IMR-90 (cell line): ENCODE data around the gene UBAP2L. TPM values are rescaled to one million over a fixed set of nuclear protein-coding genes. Genes with fewer than 3 reads are reported as not detected.

ENCODE experiments used
- ATAC-seq: fragments of 200-7000 bp; cut with Tn5 transposase; 2 replicates; pipeline ENCODE4 v1.9.1; 2020; ENCODE audit warnings: low read depth, mild to moderate bottlenecking, moderate library complexity
- BruUV-seq: library from RNA; stranded (reverse); fragments of 400-500 nt; replicated peaks from 2 replicates; lab custom pipeline; 2021; lab: Mats Ljungman, UMichigan
- CTCF ChIA-PET: fragments of 300-600 bp; formaldehyde crosslinking; extraction: SDS; loops from one replicate; lab custom pipeline; 2021; ENCODE audit warnings: antibody characterized with exemption; lab: Yijun Ruan, JAX
- POLR2A ChIA-PET: fragments of 300-600 bp; sonication (Branson Sonifier 250); formaldehyde crosslinking; loops from one replicate; lab custom pipeline; 2022; ENCODE audit warnings: antibody characterized with exemption; ENCODE audit not compliant: unreplicated experiment; lab: Charles Lee
- DNase-seq: peaks from one replicate; pipeline ENCODE4 v3.0.0; 2013
- H2AFZ ChIP-seq: replicated peaks from 2 replicates; pipeline ENCODE3; 2013; ENCODE audit warnings: low read length, mild to moderate bottlenecking; ENCODE audit not compliant: poor library complexity
- H2AK5ac ChIP-seq: 2 replicates; pipeline ENCODE4 v1.6.1; 2013; ENCODE audit warnings: low read depth, low read length, inconsistent platforms
- H2AK9ac ChIP-seq: replicated peaks from 2 replicates; pipeline ENCODE3; 2013; ENCODE audit warnings: mild to moderate bottlenecking, low read depth, low read length, moderate library complexity; ENCODE audit not compliant: poor library complexity
- H2BK120ac ChIP-seq: 2 replicates; pipeline ENCODE4 v1.6.1; 2013; ENCODE audit warnings: low read depth, low read length, inconsistent platforms
- H2BK15ac ChIP-seq: 3 replicates; pipeline ENCODE4 v1.6.1; 2013; ENCODE audit warnings: low read depth, low read length, inconsistent platforms
- H2BK20ac ChIP-seq: 2 replicates; pipeline ENCODE4 v1.6.1; 2013; ENCODE audit warnings: low read depth, mild to moderate bottlenecking, inconsistent platforms, low read length, moderate library complexity
- H2BK5ac ChIP-seq: 2 replicates; pipeline ENCODE4 v1.6.1; 2013; ENCODE audit warnings: mild to moderate bottlenecking, low read depth, low read length, inconsistent platforms; ENCODE audit not compliant: poor library complexity, severe bottlenecking
- H3K14ac ChIP-seq: replicated peaks from 2 replicates; pipeline ENCODE4 v1.6.1; 2013; ENCODE audit warnings: low read depth, low read length, inconsistent platforms
- H3K18ac ChIP-seq: 2 replicates; pipeline ENCODE4 v1.6.1; 2013; ENCODE audit warnings: low read depth, low read length, control low read depth
- H3K23ac ChIP-seq: 2 replicates; pipeline ENCODE4 v1.6.1; 2013; ENCODE audit warnings: low read depth, low read length, inconsistent platforms
- H3K27ac ChIP-seq: 2 replicates; pipeline ENCODE4 v1.5.1; 2013; ENCODE audit warnings: mild to moderate bottlenecking, control low read depth, low read length; ENCODE audit not compliant: insufficient read depth
- H3K27me3 ChIP-seq: 2 replicates; pipeline ENCODE4 v1.6.1; 2013; ENCODE audit warnings: low read length; ENCODE audit not compliant: control insufficient read depth, insufficient read depth
- H3K36me3 ChIP-seq: 2 replicates; pipeline ENCODE4 v1.6.1; 2013; ENCODE audit warnings: low read length, mixed read lengths; ENCODE audit not compliant: control insufficient read depth, insufficient read depth
- H3K4ac ChIP-seq: 2 replicates; pipeline ENCODE4 v1.6.1; 2013; ENCODE audit warnings: low read depth, low read length, inconsistent platforms
- H3K4me1 ChIP-seq: 2 replicates; pipeline ENCODE4 v1.6.1; 2013; ENCODE audit warnings: low read length, mixed read lengths; ENCODE audit not compliant: control insufficient read depth, insufficient read depth
- H3K4me2 ChIP-seq: 2 replicates; pipeline ENCODE4 v1.6.1; 2013; ENCODE audit warnings: low read depth, mild to moderate bottlenecking, control low read depth, low read length, moderate library complexity
- H3K4me3 ChIP-seq: 2 replicates; pipeline ENCODE4 v1.5.1; 2013; ENCODE audit warnings: low read depth, mild to moderate bottlenecking, control low read depth, low read length, moderate library complexity; ENCODE audit not compliant: insufficient read depth
- H3K56ac ChIP-seq: 2 replicates; pipeline ENCODE4 v1.6.1; 2013; ENCODE audit warnings: low read length, inconsistent platforms; ENCODE audit not compliant: insufficient read depth; ENCODE audit errors: extremely low read depth
- H3K79me1 ChIP-seq, 2 experiments: 2 replicates each; pipeline ENCODE4 v1.6.1; 2013; ENCODE audit warnings: low read length in 2 of 2, inconsistent platforms in 1 of 2, low read depth in 1 of 2
- H3K9ac ChIP-seq: 2 replicates; pipeline ENCODE4 v1.6.1; 2013; ENCODE audit warnings: low read depth, low read length, control low read depth
- H3K9me1 ChIP-seq: 2 replicates; pipeline ENCODE4 v1.6.1; 2013; ENCODE audit warnings: low read length, inconsistent platforms; ENCODE audit not compliant: insufficient read depth
- H3K9me3 ChIP-seq: 2 replicates; pipeline ENCODE4 v1.6.1; 2013; ENCODE audit warnings: low read length; ENCODE audit not compliant: control insufficient read depth, insufficient read depth
- H4K20me1 ChIP-seq: 2 replicates; pipeline ENCODE4 v1.6.1; 2013; ENCODE audit warnings: low read length, inconsistent platforms; ENCODE audit not compliant: insufficient read depth
- H4K5ac ChIP-seq: 2 replicates; pipeline ENCODE4 v1.6.1; 2013; ENCODE audit warnings: mild to moderate bottlenecking, low read depth, low read length, control low read depth
- H4K8ac ChIP-seq, 2 experiments: 2 replicates each; pipeline ENCODE4 v1.6.1; 2013; ENCODE audit warnings: low read depth in 2 of 2, low read length in 2 of 2, control low read depth in 1 of 2, inconsistent platforms in 1 of 2
- H4K91ac ChIP-seq: 2 replicates; pipeline ENCODE4 v1.6.1; 2013; ENCODE audit warnings: low read depth, low read length, inconsistent platforms; ENCODE audit not compliant: insufficient read depth
- BHLHE40 ChIP-seq: fragments of 150-350 bp; IDR thresholded peaks from 2 replicates; pipeline ENCODE4 v1.6.1; 2016; ENCODE audit warnings: mild to moderate bottlenecking, low read depth, low read length
- CEBPB ChIP-seq: IDR thresholded peaks from 2 replicates; pipeline ENCODE4 v1.6.1; 2012; ENCODE audit warnings: low read depth, low read length, improper control_type of control experiment
- CHD1 ChIP-seq: IDR thresholded peaks from 2 replicates; pipeline ENCODE4 v1.6.1; 2012; ENCODE audit warnings: low read depth, low read length, improper control_type of control experiment
- CTCF ChIP-seq: conservative IDR thresholded peaks from 2 replicates; pipeline ENCODE4 v1.5.1; 2012; ENCODE audit warnings: mild to moderate bottlenecking, low read depth, low read length, improper control_type of control experiment
- ELK1 ChIP-seq: fragments of 150-350 bp; IDR thresholded peaks from 2 replicates; pipeline ENCODE4 v1.6.1; 2016; ENCODE audit warnings: low read depth, mild to moderate bottlenecking, low read length, moderate library complexity, borderline replicate concordance
- FOS ChIP-seq: fragments of 150-350 bp; IDR thresholded peaks from 2 replicates; pipeline ENCODE4 v1.6.1; 2016; ENCODE audit warnings: low read depth, low read length
- MAFK ChIP-seq: IDR thresholded peaks from 2 replicates; pipeline ENCODE4 v1.6.1; 2012; ENCODE audit warnings: low read depth, low read length, improper control_type of control experiment
- MAZ ChIP-seq: IDR thresholded peaks from 2 replicates; pipeline ENCODE4 v1.6.1; 2012; ENCODE audit warnings: low read depth, mild to moderate bottlenecking, low read length, improper control_type of control experiment, moderate library complexity, borderline replicate concordance
- MXI1 ChIP-seq: IDR thresholded peaks from 2 replicates; pipeline ENCODE4 v1.6.1; 2012; ENCODE audit warnings: low read depth, mild to moderate bottlenecking, low read length, moderate library complexity, borderline replicate concordance
- NFE2L2 ChIP-seq: fragments of 150-350 bp; IDR thresholded peaks from 2 replicates; pipeline ENCODE4 v1.6.1; 2016; ENCODE audit warnings: low read depth, mild to moderate bottlenecking, low read length
- POLR2A ChIP-seq: IDR thresholded peaks from 2 replicates; pipeline ENCODE4 v1.6.1; 2012; ENCODE audit warnings: mild to moderate bottlenecking, low read depth, low read length
- RAD21 ChIP-seq: IDR thresholded peaks from 2 replicates; pipeline ENCODE4 v1.6.1; 2012; ENCODE audit warnings: low read length, improper control_type of control experiment
- RCOR1 ChIP-seq: IDR thresholded peaks from 2 replicates; pipeline ENCODE4 v1.6.1; 2012; ENCODE audit warnings: mild to moderate bottlenecking, low read length, improper control_type of control experiment; ENCODE audit not compliant: insufficient replicate concordance
- RFX5 ChIP-seq: IDR thresholded peaks from 2 replicates; pipeline ENCODE4 v1.8.0; 2012; ENCODE audit warnings: low read depth, mild to moderate bottlenecking, low read length, moderate library complexity
- SMC3 ChIP-seq: fragments of 150-350 bp; IDR thresholded peaks from 2 replicates; pipeline ENCODE4 v1.6.1; 2016; ENCODE audit warnings: low read depth, mild to moderate bottlenecking, antibody characterized with exemption, low read length, moderate library complexity
- USF2 ChIP-seq: fragments of 150-350 bp; IDR thresholded peaks from 2 replicates; pipeline ENCODE4 v1.6.1; 2017; ENCODE audit warnings: mild to moderate bottlenecking, antibody characterized with exemption, low read length, low read depth
- WGBS, 2 experiments: methylation state at CpG; one replicate each; pipeline versions ENCODE4 v1.1.5 to v1.1.7; 2013; ENCODE audit warnings: missing lambda C conversion rate in 2 of 2; ENCODE audit not compliant: insufficient read length in 1 of 2; ENCODE audit errors: extremely low coverage in 2 of 2; 5-methylcytosine and 5-hydroxymethylcytosine counted together
- dilution Hi-C: fragments of 300-500 bp; cut with HindIII; formaldehyde crosslinking; loops from one replicate; pipeline ENCODE4 v1.14.3; 2018; ENCODE audit warnings: low sequenced_read_pairs; ENCODE audit not compliant: unreplicated experiment
- in situ Hi-C: fragments of 300-500 bp; cut with MboI; formaldehyde crosslinking; loops from 3 replicates; pipeline ENCODE4 v1.14.3; 2019; ENCODE audit warnings: low sequenced_read_pairs, inconsistent platforms, mixed read lengths
- intact Hi-C: fragments of 100-400 bp; cut with micrococcal nuclease; formaldehyde crosslinking; loops from 2 replicates; pipeline ENCODE4 v1.10.0; 2022
- polyA plus RNA-seq, 3 experiments: library from polyadenylated mRNA; depleted of rRNA; stranded (reverse); fragments of >200 nt; gene quantifications; 2 replicates each; pipeline ENCODE4 v1.2.3, GENCODE V29; 2012; ENCODE audit warnings: low replicate concordance in 1 of 3
- total RNA-seq: library from RNA; depleted of rRNA; stranded (reverse); fragments of >200 nt; gene quantifications from 2 replicates; pipeline ENCODE4 v1.2.3, GENCODE V29; 2012

UBAP2L gene
- total and polyA plus RNA-seq, 2 of the 4 experiments (the other 2 are of a cell fraction): 57.5 to 149 TPM

GRCh38 chr1:154316704-154317103 is 95.9 kb downstream of the UBAP2L start:
- Histone ChIP-seq H3K56ac (no peak overlapping the region), H4K20me1 (no peaks in the 10 kb centered on the region), H2BK20ac (no peak overlapping the region), H3K4ac (no peak overlapping the region), H3K4me2 (no peak overlapping the region), H3K4me1 (no peaks in the 10 kb centered on the region), H2BK120ac (no peak overlapping the region), H2AFZ (no peak overlapping the region), H3K18ac (no peak overlapping the region), H3K14ac (no peak overlapping the region), H3K9ac (no peak overlapping the region), H3K23ac (no peak overlapping the region), H3K36me3 (no peaks in the 10 kb centered on the region), H2BK5ac (no peak overlapping the region), H4K8ac (no peak overlapping the region), H2AK9ac (no peak overlapping the region), H3K79me1 (no peaks in the 10 kb centered on the region), H3K27ac (no peak overlapping the region), H3K27me3 (peaks cover 6% of the 10 kb centered on the region), H3K4me3 (no peak overlapping the region), H4K91ac (no peak overlapping the region), H3K9me3 (peaks cover 5% of the 10 kb centered on the region), H2AK5ac (no peak overlapping the region), H2BK15ac (no peak overlapping the region), H4K5ac (no peak overlapping the region), H3K9me1 (no peaks in the 10 kb centered on the region)
- WGBS, 2 experiments: no CpG with 5 or more reads among the region's 1 CpG
- DNase-seq (no peak), ATAC-seq (no peak)
- in situ Hi-C loops: no loop called here
- intact Hi-C loops: no loop called here
- no peak for TF ChIP-seq RFX5
- no peak for TF ChIP-seq POLR2A
- TF ChIP-seq ELK1: no peak
- no peak for TF ChIP-seq CHD1
- no peak for TF ChIP-seq CTCF
- no peak for TF ChIP-seq SMC3
- TF ChIP-seq RCOR1: no peak
- no peak for TF ChIP-seq MAFK
- no peak for TF ChIP-seq CEBPB
- TF ChIP-seq RAD21: no peak
- TF ChIP-seq MAZ: no peak
- TF ChIP-seq USF2: no peak
- no peak for TF ChIP-seq NFE2L2
- TF ChIP-seq BHLHE40: no peak
- TF ChIP-seq FOS: no peak
- TF ChIP-seq MXI1: no peak
- ChIA-PET CTCF (no interaction called here), POLR2A (no interaction called here)
- no TSS peak for BruUV-seq
- dilution Hi-C loops: no loop called here
